IMR-90 (cell line): Measurements from ENCODE around the gene ZFPM1. TPM values are rescaled to one million over a fixed set of nuclear protein-coding genes. Genes with fewer than 3 reads are reported as not detected.

ENCODE experiments used
- ATAC-seq: fragments of 200-7000 bp; cut with Tn5 transposase; 2 replicates; pipeline ENCODE4 v1.9.1; 2020; ENCODE audit warnings: low read depth, mild to moderate bottlenecking, moderate library complexity
- BruUV-seq: library from RNA; stranded (reverse); fragments of 400-500 nt; replicated peaks from 2 replicates; lab custom pipeline; 2021; lab: Mats Ljungman, UMichigan
- CTCF ChIA-PET: fragments of 300-600 bp; formaldehyde crosslinking; extraction: SDS; loops from one replicate; lab custom pipeline; 2021; ENCODE audit warnings: antibody characterized with exemption; lab: Yijun Ruan, JAX
- POLR2A ChIA-PET: fragments of 300-600 bp; sonication (Branson Sonifier 250); formaldehyde crosslinking; loops from one replicate; lab custom pipeline; 2022; ENCODE audit warnings: antibody characterized with exemption; ENCODE audit not compliant: unreplicated experiment; lab: Charles Lee
- DNase-seq: peaks from one replicate; pipeline ENCODE4 v3.0.0; 2013
- H2AFZ ChIP-seq: replicated peaks from 2 replicates; pipeline ENCODE3; 2013; ENCODE audit warnings: low read length, mild to moderate bottlenecking; ENCODE audit not compliant: poor library complexity
- H2AK5ac ChIP-seq: 2 replicates; pipeline ENCODE4 v1.6.1; 2013; ENCODE audit warnings: low read depth, low read length, inconsistent platforms
- H2AK9ac ChIP-seq: replicated peaks from 2 replicates; pipeline ENCODE3; 2013; ENCODE audit warnings: mild to moderate bottlenecking, low read depth, low read length, moderate library complexity; ENCODE audit not compliant: poor library complexity
- H2BK120ac ChIP-seq: 2 replicates; pipeline ENCODE4 v1.6.1; 2013; ENCODE audit warnings: low read depth, low read length, inconsistent platforms
- H2BK15ac ChIP-seq: 3 replicates; pipeline ENCODE4 v1.6.1; 2013; ENCODE audit warnings: low read depth, low read length, inconsistent platforms
- H2BK20ac ChIP-seq: 2 replicates; pipeline ENCODE4 v1.6.1; 2013; ENCODE audit warnings: low read depth, mild to moderate bottlenecking, inconsistent platforms, low read length, moderate library complexity
- H2BK5ac ChIP-seq: 2 replicates; pipeline ENCODE4 v1.6.1; 2013; ENCODE audit warnings: mild to moderate bottlenecking, low read depth, low read length, inconsistent platforms; ENCODE audit not compliant: poor library complexity, severe bottlenecking
- H3K14ac ChIP-seq: replicated peaks from 2 replicates; pipeline ENCODE4 v1.6.1; 2013; ENCODE audit warnings: low read depth, low read length, inconsistent platforms
- H3K18ac ChIP-seq: 2 replicates; pipeline ENCODE4 v1.6.1; 2013; ENCODE audit warnings: low read depth, low read length, control low read depth
- H3K23ac ChIP-seq: 2 replicates; pipeline ENCODE4 v1.6.1; 2013; ENCODE audit warnings: low read depth, low read length, inconsistent platforms
- H3K27ac ChIP-seq: 2 replicates; pipeline ENCODE4 v1.5.1; 2013; ENCODE audit warnings: mild to moderate bottlenecking, control low read depth, low read length; ENCODE audit not compliant: insufficient read depth
- H3K27me3 ChIP-seq: 2 replicates; pipeline ENCODE4 v1.6.1; 2013; ENCODE audit warnings: low read length; ENCODE audit not compliant: control insufficient read depth, insufficient read depth
- H3K36me3 ChIP-seq: 2 replicates; pipeline ENCODE4 v1.6.1; 2013; ENCODE audit warnings: low read length, mixed read lengths; ENCODE audit not compliant: control insufficient read depth, insufficient read depth
- H3K4ac ChIP-seq: 2 replicates; pipeline ENCODE4 v1.6.1; 2013; ENCODE audit warnings: low read depth, low read length, inconsistent platforms
- H3K4me1 ChIP-seq: 2 replicates; pipeline ENCODE4 v1.6.1; 2013; ENCODE audit warnings: low read length, mixed read lengths; ENCODE audit not compliant: control insufficient read depth, insufficient read depth
- H3K4me2 ChIP-seq: 2 replicates; pipeline ENCODE4 v1.6.1; 2013; ENCODE audit warnings: low read depth, mild to moderate bottlenecking, control low read depth, low read length, moderate library complexity
- H3K4me3 ChIP-seq: 2 replicates; pipeline ENCODE4 v1.5.1; 2013; ENCODE audit warnings: low read depth, mild to moderate bottlenecking, control low read depth, low read length, moderate library complexity; ENCODE audit not compliant: insufficient read depth
- H3K56ac ChIP-seq: 2 replicates; pipeline ENCODE4 v1.6.1; 2013; ENCODE audit warnings: low read length, inconsistent platforms; ENCODE audit not compliant: insufficient read depth; ENCODE audit errors: extremely low read depth
- H3K79me1 ChIP-seq, 2 experiments: 2 replicates each; pipeline ENCODE4 v1.6.1; 2013; ENCODE audit warnings: low read length in 2 of 2, inconsistent platforms in 1 of 2, low read depth in 1 of 2
- H3K9ac ChIP-seq: 2 replicates; pipeline ENCODE4 v1.6.1; 2013; ENCODE audit warnings: low read depth, low read length, control low read depth
- H3K9me1 ChIP-seq: 2 replicates; pipeline ENCODE4 v1.6.1; 2013; ENCODE audit warnings: low read length, inconsistent platforms; ENCODE audit not compliant: insufficient read depth
- H3K9me3 ChIP-seq: 2 replicates; pipeline ENCODE4 v1.6.1; 2013; ENCODE audit warnings: low read length; ENCODE audit not compliant: control insufficient read depth, insufficient read depth
- H4K20me1 ChIP-seq: 2 replicates; pipeline ENCODE4 v1.6.1; 2013; ENCODE audit warnings: low read length, inconsistent platforms; ENCODE audit not compliant: insufficient read depth
- H4K5ac ChIP-seq: 2 replicates; pipeline ENCODE4 v1.6.1; 2013; ENCODE audit warnings: mild to moderate bottlenecking, low read depth, low read length, control low read depth
- H4K8ac ChIP-seq, 2 experiments: 2 replicates each; pipeline ENCODE4 v1.6.1; 2013; ENCODE audit warnings: low read depth in 2 of 2, low read length in 2 of 2, control low read depth in 1 of 2, inconsistent platforms in 1 of 2
- H4K91ac ChIP-seq: 2 replicates; pipeline ENCODE4 v1.6.1; 2013; ENCODE audit warnings: low read depth, low read length, inconsistent platforms; ENCODE audit not compliant: insufficient read depth
- CTCF ChIP-seq: conservative IDR thresholded peaks from 2 replicates; pipeline ENCODE4 v1.5.1; 2012; ENCODE audit warnings: mild to moderate bottlenecking, low read depth, low read length, improper control_type of control experiment
- ELK1 ChIP-seq: fragments of 150-350 bp; IDR thresholded peaks from 2 replicates; pipeline ENCODE4 v1.6.1; 2016; ENCODE audit warnings: low read depth, mild to moderate bottlenecking, low read length, moderate library complexity, borderline replicate concordance
- MAZ ChIP-seq: IDR thresholded peaks from 2 replicates; pipeline ENCODE4 v1.6.1; 2012; ENCODE audit warnings: low read depth, mild to moderate bottlenecking, low read length, improper control_type of control experiment, moderate library complexity, borderline replicate concordance
- MXI1 ChIP-seq: IDR thresholded peaks from 2 replicates; pipeline ENCODE4 v1.6.1; 2012; ENCODE audit warnings: low read depth, mild to moderate bottlenecking, low read length, moderate library complexity, borderline replicate concordance
- RAD21 ChIP-seq: IDR thresholded peaks from 2 replicates; pipeline ENCODE4 v1.6.1; 2012; ENCODE audit warnings: low read length, improper control_type of control experiment
- WGBS, 2 experiments: methylation state at CpG; one replicate each; pipeline versions ENCODE4 v1.1.5 to v1.1.7; 2013; ENCODE audit warnings: missing lambda C conversion rate in 2 of 2; ENCODE audit not compliant: insufficient read length in 1 of 2; ENCODE audit errors: extremely low coverage in 2 of 2; 5-methylcytosine and 5-hydroxymethylcytosine counted together
- dilution Hi-C: fragments of 300-500 bp; cut with HindIII; formaldehyde crosslinking; loops from one replicate; pipeline ENCODE4 v1.14.3; 2018; ENCODE audit warnings: low sequenced_read_pairs; ENCODE audit not compliant: unreplicated experiment
- in situ Hi-C: fragments of 300-500 bp; cut with MboI; formaldehyde crosslinking; loops from 3 replicates; pipeline ENCODE4 v1.14.3; 2019; ENCODE audit warnings: low sequenced_read_pairs, inconsistent platforms, mixed read lengths
- intact Hi-C: fragments of 100-400 bp; cut with micrococcal nuclease; formaldehyde crosslinking; loops from 2 replicates; pipeline ENCODE4 v1.10.0; 2022
- polyA plus RNA-seq, 3 experiments: library from polyadenylated mRNA; depleted of rRNA; stranded (reverse); fragments of >200 nt; gene quantifications; 2 replicates each; pipeline ENCODE4 v1.2.3, GENCODE V29; 2012; ENCODE audit warnings: low replicate concordance in 1 of 3
- total RNA-seq: library from RNA; depleted of rRNA; stranded (reverse); fragments of >200 nt; gene quantifications from 2 replicates; pipeline ENCODE4 v1.2.3, GENCODE V29; 2012

Gene ZFPM1
- total and polyA plus RNA-seq, 2 of the 4 experiments (the other 2 are of a cell fraction) = 0.36 to 1.1 TPM

- no peak for TF ChIP-seq RAD21
Measured at GRCh38 chr16:88489163-88489741, 36.2 kb downstream of the ZFPM1 start (continued).

- intact Hi-C loops (no loop called here), in situ Hi-C loops (no loop called here), dilution Hi-C loops (no loop called here)
- ChIA-PET POLR2A (no interaction called here), CTCF (no interaction called here)
- H2BK20ac ChIP-seq = no peak overlapping the region
- H3K27ac ChIP-seq = no peak overlapping the region
- H3K36me3 ChIP-seq = peaks cover 4% of the 10 kb centered on the region; the same call in 1 of the 2 replicates
- H3K14ac ChIP-seq = no peak overlapping the region
- ATAC-seq (no peak), DNase-seq (no peak)
- no peak overlapping the region for H3K18ac ChIP-seq
- peaks cover 10% of the 10 kb centered on the region for H4K20me1 ChIP-seq
- H3K4me1 ChIP-seq = no peaks in the 10 kb centered on the region
- H4K91ac ChIP-seq = no peak overlapping the region
- no peak overlapping the region for H2AK9ac ChIP-seq
- no peaks in the 10 kb centered on the region for H3K27me3 ChIP-seq
- TF ChIP-seq ELK1 = no peak
- no peak for TF ChIP-seq MAZ
- TF ChIP-seq CTCF = no peak
- no peak for TF ChIP-seq MXI1
- no peak overlapping the region for H3K4me2 ChIP-seq
- no peak overlapping the region for H3K4me3 ChIP-seq
- H3K9me3 ChIP-seq = no peaks in the 10 kb centered on the region
- H2BK5ac ChIP-seq = no peak overlapping the region
- H2BK15ac ChIP-seq = no peak overlapping the region
- no peak overlapping the region for H3K9ac ChIP-seq
- no peak overlapping the region for H4K8ac ChIP-seq
- no peak overlapping the region for H4K5ac ChIP-seq
- no peak overlapping the region for H2BK120ac ChIP-seq
- H2AFZ ChIP-seq = no peak overlapping the region
- no peak overlapping the region for H3K4ac ChIP-seq
- H3K56ac ChIP-seq = no peak overlapping the region
- WGBS, 2 experiments = 93% methylated on average over 5 of the region's 26 CpGs; no CpG with 5 or more reads in 1 of the 2 experiments
- H3K9me1 ChIP-seq = no peaks in the 10 kb centered on the region
- H3K23ac ChIP-seq = no peak overlapping the region
- no TSS peak for BruUV-seq
- H2AK5ac ChIP-seq = no peak overlapping the region
- H3K79me1 ChIP-seq = no peaks in the 10 kb centered on the region
Measured at GRCh38 chr16:88491001-88491559, 38.0 kb downstream of the ZFPM1 start.
